ENCODE measurements around the gene RMI2.

The RMI2 gene

DNA sequence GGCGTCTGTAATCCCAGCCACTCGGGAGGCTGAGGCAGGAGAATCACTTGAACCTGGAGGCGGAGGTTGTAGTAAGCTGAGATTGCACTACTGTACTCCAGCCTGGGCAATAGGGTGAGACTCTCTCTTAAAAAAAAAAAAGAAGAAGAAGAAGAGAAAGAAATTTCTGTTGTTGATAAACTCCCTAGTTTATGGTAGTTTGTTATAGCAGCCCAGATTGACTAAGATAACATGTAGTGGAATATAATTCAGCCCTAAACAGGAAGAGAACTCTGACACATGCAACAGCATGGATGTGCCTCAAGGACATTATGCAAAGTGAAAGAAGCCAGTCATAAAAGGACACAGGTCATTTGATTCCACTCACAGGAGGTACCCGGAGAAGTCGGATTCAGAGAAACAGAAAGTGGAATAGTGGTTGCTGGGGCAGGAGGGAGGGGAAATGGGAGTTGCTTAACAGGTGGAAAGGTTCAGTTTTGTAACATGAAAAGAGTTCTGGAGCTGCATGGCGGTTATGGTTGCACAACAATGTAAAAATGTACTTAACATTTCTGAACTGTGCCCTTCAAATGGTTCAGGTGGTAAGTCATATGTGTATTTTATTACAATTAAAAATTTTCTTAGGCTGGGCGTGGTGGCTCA is 38.1 kb upstream of the RMI2 start:
- Histone ChIP-seq H3K4me2 (ENCODE audit: low read length) (no peak overlapping the region), H3K4me1 (peaks cover 20% of the 10 kb centered on the region), H3K27me3 (ENCODE audit: control insufficient read depth, insufficient read depth, low read length) (no peaks in the 10 kb centered on the region), H3K4me3 (ENCODE audit: low read depth, low read length) (no peak overlapping the region), H3K27ac (no peak overlapping the region), H3K9ac (no peak overlapping the region), H3K36me3 (ENCODE audit: control insufficient read depth, insufficient read depth, low read length) (no peaks in the 10 kb centered on the region), H2AFZ (no peak overlapping the region), H3K79me2 (no peaks in the 10 kb centered on the region), H3K9me3 (ENCODE audit: control insufficient read depth, low read length) (no peaks in the 10 kb centered on the region)
- TF ChIP-seq, protein P1, sequence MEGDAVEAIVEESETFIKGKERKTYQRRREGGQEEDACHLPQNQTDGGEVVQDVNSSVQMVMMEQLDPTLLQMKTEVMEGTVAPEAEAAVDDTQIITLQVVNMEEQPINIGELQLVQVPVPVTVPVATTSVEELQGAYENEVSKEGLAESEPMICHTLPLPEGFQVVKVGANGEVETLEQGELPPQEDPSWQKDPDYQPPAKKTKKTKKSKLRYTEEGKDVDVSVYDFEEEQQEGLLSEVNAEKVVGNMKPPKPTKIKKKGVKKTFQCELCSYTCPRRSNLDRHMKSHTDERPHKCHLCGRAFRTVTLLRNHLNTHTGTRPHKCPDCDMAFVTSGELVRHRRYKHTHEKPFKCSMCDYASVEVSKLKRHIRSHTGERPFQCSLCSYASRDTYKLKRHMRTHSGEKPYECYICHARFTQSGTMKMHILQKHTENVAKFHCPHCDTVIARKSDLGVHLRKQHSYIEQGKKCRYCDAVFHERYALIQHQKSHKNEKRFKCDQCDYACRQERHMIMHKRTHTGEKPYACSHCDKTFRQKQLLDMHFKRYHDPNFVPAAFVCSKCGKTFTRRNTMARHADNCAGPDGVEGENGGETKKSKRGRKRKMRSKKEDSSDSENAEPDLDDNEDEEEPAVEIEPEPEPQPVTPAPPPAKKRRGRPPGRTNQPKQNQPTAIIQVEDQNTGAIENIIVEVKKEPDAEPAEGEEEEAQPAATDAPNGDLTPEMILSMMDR (IDR thresholded peaks at IDR 0.05) = no peak

DNA sequence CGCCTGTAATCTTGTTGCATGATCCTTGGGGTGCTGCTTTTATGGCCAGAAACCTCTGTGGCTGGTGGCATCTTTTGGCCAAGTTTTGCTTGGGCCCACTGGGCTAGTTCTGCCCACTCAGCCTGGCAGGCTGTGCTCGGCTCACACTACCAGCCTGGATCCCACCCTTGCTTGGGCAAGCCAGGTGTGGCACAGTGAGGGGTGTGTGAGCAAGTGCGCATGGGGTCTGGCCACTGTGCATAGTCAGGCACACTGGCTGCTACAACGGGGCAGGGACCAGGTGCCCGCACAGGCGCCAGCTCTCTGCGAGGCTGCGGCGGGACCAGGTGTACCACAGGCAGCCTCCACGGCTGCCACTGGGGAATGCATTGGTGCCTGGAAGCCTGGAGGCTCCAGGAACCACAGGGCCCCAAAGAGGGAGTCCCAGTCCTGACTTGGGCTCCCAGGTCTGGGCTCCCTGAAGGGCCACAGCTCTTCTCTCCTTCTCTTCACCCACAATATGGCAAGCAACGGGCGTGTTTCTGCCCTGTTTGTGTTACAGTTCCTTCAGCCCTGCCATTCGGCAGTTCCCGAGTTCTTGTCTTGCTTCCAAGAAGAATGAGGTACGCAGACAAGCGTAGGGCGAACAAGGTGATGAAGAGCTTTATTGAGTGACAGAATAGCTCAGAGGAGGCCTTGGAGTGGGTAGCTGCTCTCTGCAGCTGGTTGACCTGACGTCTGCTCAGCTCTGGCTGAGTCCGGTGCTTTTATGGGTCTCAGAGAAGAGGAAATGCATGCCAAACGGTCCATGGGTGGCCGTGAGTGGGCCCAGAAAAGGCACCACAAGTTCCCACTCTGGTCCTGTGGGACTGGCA is 37.4 kb upstream of the RMI2 start:
- no peak overlapping the region for H3K27ac ChIP-seq
- peaks cover 19% of the 10 kb centered on the region for H3K4me1 ChIP-seq
- no peaks in the 10 kb centered on the region for H3K36me3 ChIP-seq (ENCODE audit: control insufficient read depth, insufficient read depth, low read length)
- no peak overlapping the region for H3K4me2 ChIP-seq (ENCODE audit: low read length)
- H3K9me3 ChIP-seq (ENCODE audit: control insufficient read depth, low read length) = no peaks in the 10 kb centered on the region
- H3K9ac ChIP-seq = no peak overlapping the region
- TF ChIP-seq, protein P1 (IDR thresholded peaks at IDR 0.05) = no peak
- no peaks in the 10 kb centered on the region for H3K79me2 ChIP-seq
- no peak overlapping the region for H3K4me3 ChIP-seq (ENCODE audit: low read depth, low read length)
- no peaks in the 10 kb centered on the region for H3K27me3 ChIP-seq (ENCODE audit: control insufficient read depth, insufficient read depth, low read length)
- no peak overlapping the region for H2AFZ ChIP-seq

DNA sequence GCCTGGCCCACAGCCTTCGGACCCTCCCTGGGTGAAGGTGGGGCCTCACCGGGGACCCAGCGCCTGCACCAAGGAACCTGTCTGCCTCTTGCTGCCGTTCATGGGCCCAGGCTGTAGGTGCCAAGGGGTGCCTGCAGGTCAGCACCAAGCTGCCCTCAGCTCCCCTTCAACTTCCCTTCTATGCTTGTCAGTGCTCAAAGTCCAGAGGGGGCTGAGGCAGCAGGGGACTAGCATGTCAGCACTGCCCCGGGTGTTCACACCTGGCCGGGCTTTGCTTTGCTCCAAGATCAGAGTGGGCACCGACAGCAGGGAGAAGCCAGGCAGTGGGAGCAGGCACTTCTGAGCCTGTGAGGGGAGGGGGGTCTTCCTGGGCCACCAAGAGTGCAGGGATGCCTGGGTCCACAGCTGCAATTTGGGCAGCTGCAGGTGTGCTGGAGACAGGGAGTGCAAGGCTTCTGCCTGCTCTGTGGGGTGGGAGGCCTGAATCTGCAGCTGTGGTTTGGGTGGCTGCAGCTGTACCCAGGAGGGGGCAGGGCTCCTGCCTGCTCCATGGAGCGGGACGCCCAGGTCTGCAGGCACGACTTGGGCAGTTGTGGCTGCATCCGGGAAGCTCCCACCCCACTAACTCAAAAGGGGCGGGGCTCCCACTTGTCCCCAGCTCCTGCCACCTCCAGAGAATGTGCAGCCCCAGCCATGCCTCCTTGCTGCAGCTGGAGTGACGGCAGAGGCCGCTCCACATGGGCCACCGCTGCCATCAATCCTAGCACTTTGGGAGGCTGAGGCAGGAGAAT is 36.6 kb upstream of the RMI2 start:
- peaks cover 12% of the 10 kb centered on the region for H3K4me1 ChIP-seq
- no peaks in the 10 kb centered on the region for H3K36me3 ChIP-seq (ENCODE audit: control insufficient read depth, insufficient read depth, low read length)
- no peaks in the 10 kb centered on the region for H3K9me3 ChIP-seq (ENCODE audit: control insufficient read depth, low read length)
- H2AFZ ChIP-seq = no peak overlapping the region
- no peak overlapping the region for H3K4me3 ChIP-seq (ENCODE audit: low read depth, low read length)
- no peak overlapping the region for H3K9ac ChIP-seq
- no peak overlapping the region for H3K27ac ChIP-seq
- no peak overlapping the region for H3K4me2 ChIP-seq (ENCODE audit: low read length)
- TF ChIP-seq, protein P1 (IDR thresholded peaks at IDR 0.05) = no peak
- no peaks in the 10 kb centered on the region for H3K79me2 ChIP-seq
- H3K27me3 ChIP-seq (ENCODE audit: control insufficient read depth, insufficient read depth, low read length) = no peaks in the 10 kb centered on the region

DNA sequence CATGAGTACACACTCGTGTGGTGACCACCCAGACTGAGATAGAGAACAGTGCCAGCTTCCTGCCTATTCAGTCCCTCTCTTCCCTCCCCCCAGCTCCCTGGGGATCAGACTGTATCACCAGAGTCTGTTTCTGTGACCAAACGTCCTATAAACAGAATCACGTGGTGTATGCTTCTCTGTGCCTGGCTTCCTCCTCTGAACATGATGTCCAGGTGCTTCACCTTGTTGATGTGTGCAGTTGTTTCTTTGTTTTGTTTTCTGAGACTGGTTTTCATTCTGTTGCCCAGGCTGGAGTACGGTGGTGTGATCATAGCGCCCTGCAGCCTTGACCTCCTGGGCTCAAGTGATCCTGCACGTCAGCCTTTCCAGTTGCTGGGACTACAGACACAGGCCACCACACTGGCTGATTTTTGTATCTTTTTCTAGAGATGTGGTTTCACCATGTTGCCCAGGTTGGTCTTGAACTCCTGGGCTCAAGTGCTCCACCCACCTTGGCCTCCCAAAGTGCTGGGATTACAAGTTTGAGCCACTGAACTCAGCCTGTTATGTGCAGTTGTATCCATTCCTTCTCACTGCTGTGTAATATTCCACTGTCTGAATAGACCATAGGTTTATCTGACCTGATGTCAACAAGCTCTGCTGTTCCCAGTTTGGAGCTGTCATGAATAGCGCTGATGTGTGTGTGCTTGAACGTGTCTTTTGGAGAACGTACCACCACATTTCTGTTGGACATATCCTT is 35.2 kb upstream of the RMI2 start:
- no peaks in the 10 kb centered on the region for H3K9me3 ChIP-seq (ENCODE audit: control insufficient read depth, low read length)
- H3K27ac ChIP-seq = no peak overlapping the region
- H3K4me2 ChIP-seq (ENCODE audit: low read length) = no peak overlapping the region
- H3K9ac ChIP-seq = no peak overlapping the region
- H3K27me3 ChIP-seq (ENCODE audit: control insufficient read depth, insufficient read depth, low read length) = no peaks in the 10 kb centered on the region
- TF ChIP-seq, protein P1 (IDR thresholded peaks at IDR 0.05) = no peak
- no peaks in the 10 kb centered on the region for H3K79me2 ChIP-seq
- no peak overlapping the region for H3K4me3 ChIP-seq (ENCODE audit: low read depth, low read length)
- no peaks in the 10 kb centered on the region for H3K36me3 ChIP-seq (ENCODE audit: control insufficient read depth, insufficient read depth, low read length)
- H3K4me1 ChIP-seq = peaks cover 9% of the 10 kb centered on the region
- peak overlapping the region; percentile 27 for H2AFZ ChIP-seq

Data from parathyroid adenoma (tissue), 2 donors.